Neuronal stem cell (in vitro differentiated cells): Measurements from ENCODE around the gene COPG2.

Experiments used
- DNase-seq: peaks from one replicate; pipeline ENCODE4 v3.0.0-alpha.2; 2013; ENCODE audit warnings: low spot score
- H2AFZ ChIP-seq: one replicate; pipeline ENCODE4 v1.6.1; 2013; ENCODE audit warnings: mild to moderate bottlenecking, low read length, inconsistent platforms
- H2AK5ac ChIP-seq: 2 replicates; pipeline ENCODE4 v1.6.1; 2013; ENCODE audit warnings: low read depth, mild to moderate bottlenecking, inconsistent platforms, low read length, moderate library complexity, mixed read lengths
- H2BK120ac ChIP-seq: 2 replicates; pipeline ENCODE4 v1.6.1; 2013; ENCODE audit warnings: low read depth, mild to moderate bottlenecking, inconsistent platforms, low read length, moderate library complexity, mixed read lengths
- H2BK12ac ChIP-seq: one replicate; pipeline ENCODE4 v1.6.1; 2013; ENCODE audit warnings: low read length, inconsistent platforms
- H2BK15ac ChIP-seq: 2 replicates; pipeline ENCODE4 v1.6.1; 2013; ENCODE audit warnings: mild to moderate bottlenecking, low read length, inconsistent platforms, mixed read lengths
- H2BK5ac ChIP-seq: one replicate; pipeline ENCODE4 v1.6.1; 2013; ENCODE audit warnings: inconsistent platforms, mild to moderate bottlenecking, low read length, moderate library complexity
- H3K14ac ChIP-seq: one replicate; pipeline ENCODE4 v1.6.1; 2013; ENCODE audit warnings: low read length, inconsistent platforms
- H3K18ac ChIP-seq: 2 replicates; pipeline ENCODE4 v1.6.1; 2013; ENCODE audit warnings: low read length, inconsistent platforms
- H3K23ac ChIP-seq: 2 replicates; pipeline ENCODE4 v1.6.1; 2013; ENCODE audit warnings: low read depth, mild to moderate bottlenecking, mixed read lengths, low read length, inconsistent platforms; ENCODE audit not compliant: poor library complexity
- H3K27ac ChIP-seq: replicated peaks from 3 replicates; pipeline ENCODE4 v1.5.1; 2013; ENCODE audit warnings: low read length, inconsistent platforms
- H3K27me3 ChIP-seq, 3 experiments: 2 replicates each; pipeline ENCODE4 v1.6.1; 2013; ENCODE audit warnings: low read length in 3 of 3, mild to moderate bottlenecking in 2 of 3, inconsistent platforms in 1 of 3, low read depth in 1 of 3, mixed read lengths in 1 of 3, moderate library complexity in 1 of 3; ENCODE audit not compliant: control insufficient read depth in 3 of 3, insufficient read depth in 3 of 3
- H3K36me3 ChIP-seq, 2 donors: replicated peaks in 1 of 2; 2 replicates each; pipeline ENCODE4 v1.6.1; 2013; ENCODE audit warnings: low read length in 2 of 2; ENCODE audit not compliant: control insufficient read depth in 2 of 2, insufficient read depth in 2 of 2
- H3K4ac ChIP-seq: 2 replicates; pipeline ENCODE4 v1.6.1; 2013; ENCODE audit warnings: inconsistent platforms, mild to moderate bottlenecking, low read length, moderate library complexity
- H3K4me1 ChIP-seq, 2 donors: 1 replicate in 1 of 2; 2 replicates in 1 of 2; pipeline ENCODE4 v1.6.1; 2013; ENCODE audit warnings: low read length in 2 of 2, low read depth in 1 of 2; ENCODE audit not compliant: control insufficient read depth in 2 of 2, insufficient read depth in 1 of 2
- H3K4me2 ChIP-seq: one replicate; pipeline ENCODE4 v1.6.1; 2013; ENCODE audit warnings: mild to moderate bottlenecking, low read length, inconsistent platforms; ENCODE audit not compliant: insufficient read depth, poor library complexity, severe bottlenecking
- H3K4me3 ChIP-seq, 2 donors: 2 replicates each; pipeline ENCODE4 v1.5.1; 2013; ENCODE audit warnings: low read length in 2 of 2, mild to moderate bottlenecking in 2 of 2, inconsistent platforms in 1 of 2, moderate library complexity in 1 of 2
- H3K79me1 ChIP-seq: one replicate; pipeline ENCODE4 v1.6.1; 2013; ENCODE audit warnings: low read depth, mild to moderate bottlenecking, inconsistent platforms, low read length, moderate library complexity
- H3K9ac ChIP-seq: one replicate; pipeline ENCODE4 v1.6.1; 2013; ENCODE audit warnings: mild to moderate bottlenecking, low read depth, low read length, inconsistent platforms; ENCODE audit not compliant: poor library complexity
- H3K9me3 ChIP-seq, 2 donors: replicated peaks in 1 of 2; 2 replicates each; pipeline versions ENCODE3 to v1.6.1; 2013; ENCODE audit warnings: low read length in 2 of 2, mild to moderate bottlenecking in 2 of 2, inconsistent platforms in 1 of 2, low read depth in 1 of 2, mixed read lengths in 1 of 2, moderate library complexity in 1 of 2; ENCODE audit not compliant: control insufficient read depth in 2 of 2, insufficient read depth in 1 of 2
- H4K8ac ChIP-seq: one replicate; pipeline ENCODE4 v1.6.1; 2013; ENCODE audit warnings: low read depth, mild to moderate bottlenecking, inconsistent platforms, low read length, moderate library complexity
- H4K91ac ChIP-seq: one replicate; pipeline ENCODE4 v1.6.1; 2013; ENCODE audit warnings: low read length, low read depth, mild to moderate bottlenecking, inconsistent platforms; ENCODE audit not compliant: poor library complexity
- WGBS, 2 donors: extraction: QIAGEN DNeasy Blood & Tissue Kit; methylation state at CpG; one replicate each; pipeline ENCODE4 v1.1.7; 2013; ENCODE audit warnings: missing lambda C conversion rate in 2 of 2, mixed read lengths in 1 of 2; ENCODE audit not compliant: insufficient read length in 2 of 2, insufficient replicate concordance in 1 of 2; ENCODE audit errors: extremely low coverage in 2 of 2; 5-methylcytosine and 5-hydroxymethylcytosine counted together

The COPG2 gene

GRCh38 chr7:130566898-130567280 lies 101.7 kb downstream of the COPG2 start:
- no peak overlapping the region for H3K23ac ChIP-seq
- H3K4ac ChIP-seq: no peak overlapping the region
- no peak overlapping the region for H3K4me3 ChIP-seq
- no peak overlapping the region for H2BK120ac ChIP-seq
- H4K8ac ChIP-seq: no peak overlapping the region
- DNase-seq: no peak
- H2AK5ac ChIP-seq: no peak overlapping the region
- no peak overlapping the region for H2BK15ac ChIP-seq
- no peak overlapping the region for H2BK5ac ChIP-seq
- no peak overlapping the region for H2BK12ac ChIP-seq
- H3K4me2 ChIP-seq: no peak overlapping the region
- no peak overlapping the region for H3K9ac ChIP-seq
- H2AFZ ChIP-seq: no peak overlapping the region
- peaks cover 2 to 21% of the 10 kb centered on the region in 2 donors for H3K36me3 ChIP-seq
- H3K14ac ChIP-seq: no peak overlapping the region
- H3K9me3 ChIP-seq: peaks cover 2 to 17% of the 10 kb centered on the region in 2 donors
- H3K27me3 ChIP-seq: no peaks in the 10 kb centered on the region
- H4K91ac ChIP-seq: no peak overlapping the region
- no peak overlapping the region for H3K27ac ChIP-seq
- peaks cover 4% of the 10 kb centered on the region for H3K79me1 ChIP-seq
- H3K4me1 ChIP-seq: no peaks in the 10 kb centered on the region
- no peak overlapping the region for H3K18ac ChIP-seq
- no CpG with 5 or more reads among the region's 2 CpGs for WGBS, 2 donors

DNA sequence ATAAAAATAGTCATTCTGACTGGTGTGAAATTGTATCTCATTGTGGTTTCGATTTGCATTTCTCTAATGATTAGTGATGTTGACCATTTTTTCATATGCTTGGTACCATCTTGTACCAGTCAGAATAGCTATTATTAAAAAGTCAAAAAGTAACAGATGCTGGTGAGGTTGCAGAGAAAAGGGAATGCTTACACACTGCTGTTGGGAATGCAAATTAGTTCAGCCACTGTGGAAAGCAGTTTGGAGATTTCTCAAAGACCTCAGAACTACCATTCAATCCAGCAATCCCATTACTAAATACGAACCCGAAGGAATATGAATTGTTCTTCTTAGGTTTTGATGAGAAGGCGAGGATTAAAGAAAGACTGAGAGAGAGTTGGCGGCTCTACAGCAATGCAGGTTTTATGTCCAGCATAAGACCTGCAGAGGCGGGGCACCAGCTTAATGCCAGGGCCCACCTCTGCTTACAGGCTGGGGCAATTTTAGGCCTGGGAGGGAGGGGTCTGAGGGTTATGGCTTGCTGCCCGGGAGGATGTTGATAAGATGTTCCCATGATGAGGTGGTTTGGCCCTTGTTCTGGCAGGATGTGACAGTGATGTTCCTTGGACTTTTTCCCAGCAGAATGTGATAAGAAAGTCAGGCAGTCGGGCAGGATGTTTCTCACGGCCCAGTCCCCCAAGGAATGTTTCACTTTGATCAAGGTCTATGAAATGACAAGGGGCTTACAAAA lies 102.2 kb downstream of the COPG2 start:
- no CpG with 5 or more reads among the region's 9 CpGs for whole genome bisulfite sequencing, 2 donors
- H2BK120ac ChIP-seq: no peak overlapping the region
- no peak for DNase-seq
- no peak overlapping the region for H3K14ac ChIP-seq
- H4K8ac ChIP-seq: no peak overlapping the region
- no peak overlapping the region for H2BK5ac ChIP-seq
- no peak overlapping the region for H3K27ac ChIP-seq
- no peak overlapping the region for H2BK15ac ChIP-seq
- peaks cover 3% of the 10 kb centered on the region for H3K79me1 ChIP-seq
- no peak overlapping the region for H4K91ac ChIP-seq
- H3K18ac ChIP-seq: no peak overlapping the region
- H3K4me1 ChIP-seq: no peaks in the 10 kb centered on the region
- no peak overlapping the region for H3K4me2 ChIP-seq
- peaks cover 2 to 17% of the 10 kb centered on the region in 2 donors for H3K9me3 ChIP-seq
- peaks cover 2 to 25% of the 10 kb centered on the region in 2 donors for H3K36me3 ChIP-seq
- no peak overlapping the region for H2AFZ ChIP-seq
- H3K23ac ChIP-seq: no peak overlapping the region
- H3K4ac ChIP-seq: no peak overlapping the region
- no peaks in the 10 kb centered on the region for H3K27me3 ChIP-seq
- no peak overlapping the region for H3K4me3 ChIP-seq
- no peak overlapping the region for H2BK12ac ChIP-seq
- H3K9ac ChIP-seq: no peak overlapping the region
- no peak overlapping the region for H2AK5ac ChIP-seq

GRCh38 chr7:130560972-130561371 lies 107.6 kb downstream of the COPG2 start:
- H3K36me3 ChIP-seq: peaks cover 4 to 50% of the 10 kb centered on the region in 2 donors
- H3K4me2 ChIP-seq: no peak overlapping the region
- H2BK15ac ChIP-seq: no peak overlapping the region
- H2AFZ ChIP-seq: no peak overlapping the region
- no peak overlapping the region for H3K4ac ChIP-seq
- no peak overlapping the region for H4K8ac ChIP-seq
- no peaks in the 10 kb centered on the region for H3K27me3 ChIP-seq
- H3K27ac ChIP-seq: no peak overlapping the region
- H3K14ac ChIP-seq: no peak overlapping the region
- no peak overlapping the region for H2AK5ac ChIP-seq
- peaks cover 2 to 14% of the 10 kb centered on the region in 2 donors for H3K9me3 ChIP-seq
- no peak overlapping the region for H3K9ac ChIP-seq
- H3K23ac ChIP-seq: no peak overlapping the region
- H4K91ac ChIP-seq: no peak overlapping the region
- H2BK120ac ChIP-seq: no peak overlapping the region
- H3K18ac ChIP-seq: no peak overlapping the region
- H3K79me1 ChIP-seq: no peaks in the 10 kb centered on the region
- no peak overlapping the region for H2BK5ac ChIP-seq
- H2BK12ac ChIP-seq: no peak overlapping the region
- H3K4me1 ChIP-seq: no peaks in the 10 kb centered on the region
- no CpG with 5 or more reads among the region's 1 CpG for WGBS, 2 donors
- no peak for DNase-seq
- H3K4me3 ChIP-seq: no peak overlapping the region

GRCh38 chr7:130559184-130559583 lies 109.4 kb downstream of the COPG2 start:
- Histone ChIP-seq H2AFZ (no peak overlapping the region), H3K79me1 (no peaks in the 10 kb centered on the region), H3K18ac (no peak overlapping the region), H3K4me2 (no peak overlapping the region), H2BK5ac (no peak overlapping the region), H2BK120ac (no peak overlapping the region), H3K4me3 (no peak overlapping the region), H3K36me3 (peaks cover 6 to 61% of the 10 kb centered on the region in 2 donors), H3K4me1 (no peaks in the 10 kb centered on the region), H3K9me3 (peaks cover 0 to 9% of the 10 kb centered on the region in 2 donors), H3K27ac (no peak overlapping the region), H3K9ac (no peak overlapping the region), H2BK15ac (no peak overlapping the region), H3K23ac (no peak overlapping the region), H3K27me3 (no peaks in the 10 kb centered on the region), H4K91ac (no peak overlapping the region), H3K14ac (no peak overlapping the region), H3K4ac (no peak overlapping the region), H4K8ac (no peak overlapping the region), H2AK5ac (no peak overlapping the region), H2BK12ac (no peak overlapping the region)
- no CpG with 5 or more reads among the region's 2 CpGs for WGBS, 2 donors
- no peak for DNase-seq
